Choroid plexus epithelial cell (primary cell): ENCODE data around the gene CLEC2A.
"Not testable (repeated sequence)": the region's sequence is repeated elsewhere in the genome, so short reads cannot be mapped to it uniquely, and the experiment has no call there.

Experiments
- DNase-seq: peaks from one replicate; pipeline ENCODE4 v3.0.0-alpha.2; 2010; ENCODE audit warnings: low read depth
- H3K4me3 ChIP-seq: 2 replicates; pipeline ENCODE4 v1.5.1; 2011; ENCODE audit warnings: low read depth, mild to moderate bottlenecking, control low read depth, low read length, moderate library complexity
- TF ChIP-seq, protein P1 (sequence below): conservative IDR thresholded peaks from 2 replicates; pipeline ENCODE4 v1.5.1; 2011; ENCODE audit warnings: low read depth, mild to moderate bottlenecking, control low read depth, inconsistent platforms, low read length, moderate library complexity

The CLEC2A gene

DNA sequence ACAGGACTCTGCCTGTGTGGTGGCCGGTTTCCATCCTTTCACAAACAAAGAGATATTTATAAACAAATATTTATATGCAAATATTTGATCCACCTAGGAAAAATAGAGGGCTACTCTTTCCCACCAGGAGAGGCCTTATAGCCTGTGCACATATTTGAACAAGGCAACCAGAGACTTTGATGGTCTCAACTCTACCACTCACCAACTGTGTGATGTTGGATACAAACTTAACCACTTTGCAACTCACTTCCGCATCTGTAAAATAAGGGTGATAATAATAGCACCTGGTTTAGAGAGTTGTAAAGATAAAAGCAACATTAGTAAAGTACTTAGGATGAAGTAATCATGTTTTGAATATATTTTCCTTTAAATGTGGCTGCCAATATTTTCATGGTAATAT lies 37.5 kb upstream of the CLEC2A start:
- no peak overlapping the region for H3K4me3 ChIP-seq
- TF ChIP-seq, protein P1, sequence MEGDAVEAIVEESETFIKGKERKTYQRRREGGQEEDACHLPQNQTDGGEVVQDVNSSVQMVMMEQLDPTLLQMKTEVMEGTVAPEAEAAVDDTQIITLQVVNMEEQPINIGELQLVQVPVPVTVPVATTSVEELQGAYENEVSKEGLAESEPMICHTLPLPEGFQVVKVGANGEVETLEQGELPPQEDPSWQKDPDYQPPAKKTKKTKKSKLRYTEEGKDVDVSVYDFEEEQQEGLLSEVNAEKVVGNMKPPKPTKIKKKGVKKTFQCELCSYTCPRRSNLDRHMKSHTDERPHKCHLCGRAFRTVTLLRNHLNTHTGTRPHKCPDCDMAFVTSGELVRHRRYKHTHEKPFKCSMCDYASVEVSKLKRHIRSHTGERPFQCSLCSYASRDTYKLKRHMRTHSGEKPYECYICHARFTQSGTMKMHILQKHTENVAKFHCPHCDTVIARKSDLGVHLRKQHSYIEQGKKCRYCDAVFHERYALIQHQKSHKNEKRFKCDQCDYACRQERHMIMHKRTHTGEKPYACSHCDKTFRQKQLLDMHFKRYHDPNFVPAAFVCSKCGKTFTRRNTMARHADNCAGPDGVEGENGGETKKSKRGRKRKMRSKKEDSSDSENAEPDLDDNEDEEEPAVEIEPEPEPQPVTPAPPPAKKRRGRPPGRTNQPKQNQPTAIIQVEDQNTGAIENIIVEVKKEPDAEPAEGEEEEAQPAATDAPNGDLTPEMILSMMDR, result no peak
- no peak for DNase-seq

DNA sequence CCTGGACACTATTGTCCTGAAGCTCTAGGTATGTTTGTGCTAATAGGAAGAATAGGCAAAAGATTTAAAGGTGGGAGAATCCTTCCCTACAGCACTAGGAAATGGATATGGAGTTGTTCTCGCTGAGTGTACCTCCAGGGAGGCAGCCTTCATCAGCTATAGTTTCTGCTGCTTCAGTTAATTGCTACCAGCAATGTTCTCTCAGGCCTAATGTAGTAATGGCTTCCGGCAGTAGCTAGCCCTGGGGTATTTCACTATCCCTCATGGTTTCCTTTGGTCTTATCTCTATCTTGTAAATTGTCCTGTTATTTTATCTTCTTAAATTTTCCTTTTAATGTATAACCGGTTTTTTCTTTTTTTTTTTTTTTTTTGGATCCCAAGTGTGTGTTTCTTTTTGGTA lies 29.7 kb upstream of the CLEC2A start:
- TF ChIP-seq, protein P1, result no peak
- no peak for DNase-seq
- H3K4me3 ChIP-seq, result no peak overlapping the region

DNA sequence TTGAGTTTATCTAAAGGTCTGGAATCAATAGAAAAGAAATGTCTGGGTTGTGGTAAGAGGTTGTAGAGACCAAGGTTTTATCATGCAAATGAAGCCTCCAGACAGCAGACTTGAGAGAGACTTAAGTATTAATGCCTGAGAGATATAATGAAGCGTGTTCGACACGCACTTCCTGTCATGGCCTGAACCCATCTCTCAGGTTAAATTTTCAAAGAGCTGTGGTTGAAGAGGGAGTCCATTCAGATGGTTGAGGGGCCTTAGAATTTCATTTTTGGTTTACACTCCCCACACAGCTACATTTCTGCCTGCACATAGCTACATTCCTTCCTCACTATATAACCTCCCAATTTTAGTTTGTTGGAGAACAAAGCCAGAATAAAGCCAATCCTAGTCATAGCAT lies 28.9 kb upstream of the CLEC2A start:
- no peak for DNase-seq
- H3K4me3 ChIP-seq, result no peak overlapping the region
- TF ChIP-seq, protein P1, result no peak

DNA sequence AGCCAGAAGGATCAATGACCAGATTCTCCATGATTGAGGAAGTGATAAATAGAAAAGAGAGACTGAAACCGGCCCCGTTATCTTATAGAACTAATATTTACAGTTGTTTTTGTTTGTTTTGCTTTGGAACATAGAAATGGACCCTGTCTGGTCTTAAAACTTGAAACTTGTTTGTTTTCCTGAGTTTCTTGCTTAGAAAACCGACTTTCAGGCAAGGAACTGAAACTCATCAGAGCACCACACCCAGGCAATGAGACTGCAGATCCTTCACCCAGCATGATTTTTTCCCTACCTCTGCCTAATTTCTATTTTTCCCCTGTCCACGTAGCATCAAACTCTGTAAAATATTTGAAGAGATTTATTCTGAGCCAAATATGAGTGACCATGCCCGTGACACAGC lies 28.4 kb upstream of the CLEC2A start:
- TF ChIP-seq, protein P1, result no peak
- no peak overlapping the region for H3K4me3 ChIP-seq
- no peak for DNase-seq

DNA sequence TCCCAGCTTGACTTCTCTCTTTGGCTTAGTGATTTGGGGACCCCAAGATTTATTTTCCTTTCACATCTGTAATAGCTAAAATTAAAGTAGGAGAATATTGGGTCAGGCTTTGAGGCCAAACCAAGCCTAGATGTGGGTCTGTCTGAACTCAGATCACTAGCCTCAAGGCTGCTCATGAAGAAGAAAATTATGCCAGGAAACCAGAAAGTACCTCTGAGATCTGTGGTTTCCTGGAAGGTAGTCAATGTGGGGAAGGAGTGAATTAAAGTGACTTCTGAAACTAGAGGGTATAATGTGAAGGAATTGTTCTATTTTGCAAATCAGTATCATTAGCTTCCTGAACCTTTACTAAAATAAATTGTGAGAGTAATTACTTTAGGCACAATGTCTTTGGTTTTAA lies 25.7 kb upstream of the CLEC2A start:
- no peak overlapping the region for H3K4me3 ChIP-seq
- TF ChIP-seq, protein P1, result no peak
- DNase-seq, result no peak

DNA sequence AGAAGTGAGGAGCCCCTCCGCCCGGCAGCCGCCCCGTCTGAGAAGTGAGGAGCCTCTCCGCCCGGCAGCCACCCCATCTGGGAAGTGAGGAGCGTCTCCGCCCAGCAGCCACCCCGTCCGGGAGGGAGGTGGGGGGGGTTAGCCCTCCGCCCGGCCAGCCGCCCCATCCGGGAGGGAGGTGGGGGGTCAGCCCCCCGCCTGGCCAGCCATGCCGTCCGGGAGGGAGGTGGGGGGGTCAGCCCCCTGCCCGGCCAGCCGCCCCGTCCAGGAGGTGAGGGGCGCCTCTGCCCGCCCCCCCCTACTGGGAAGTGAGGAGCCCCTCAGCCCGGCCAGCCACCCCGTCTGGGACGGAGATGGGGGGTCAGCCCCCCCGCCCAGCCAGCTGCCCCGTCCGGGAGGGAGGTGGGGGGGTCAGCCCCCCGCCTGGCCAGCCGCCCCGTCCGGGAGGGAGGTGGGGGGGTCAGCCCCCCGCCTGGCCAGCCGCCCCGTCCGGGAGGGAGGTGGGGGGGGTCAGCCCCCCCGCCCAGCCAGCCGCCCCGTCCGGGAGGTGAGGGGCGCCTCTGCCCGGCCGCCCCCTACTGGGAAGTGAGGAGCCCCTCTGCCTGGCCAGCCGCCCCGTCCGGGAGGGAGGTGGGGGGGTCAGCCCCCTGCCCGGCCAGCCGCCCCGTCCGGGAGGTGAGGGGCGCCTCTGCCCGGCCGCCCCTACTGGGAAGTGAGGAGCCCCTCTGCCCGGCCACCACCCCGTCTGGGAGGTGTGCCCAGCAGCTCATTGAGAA lies 21.0 kb upstream of the CLEC2A start:
- not testable (repeated sequence) for H3K4me3 ChIP-seq, DNase-seq

DNA sequence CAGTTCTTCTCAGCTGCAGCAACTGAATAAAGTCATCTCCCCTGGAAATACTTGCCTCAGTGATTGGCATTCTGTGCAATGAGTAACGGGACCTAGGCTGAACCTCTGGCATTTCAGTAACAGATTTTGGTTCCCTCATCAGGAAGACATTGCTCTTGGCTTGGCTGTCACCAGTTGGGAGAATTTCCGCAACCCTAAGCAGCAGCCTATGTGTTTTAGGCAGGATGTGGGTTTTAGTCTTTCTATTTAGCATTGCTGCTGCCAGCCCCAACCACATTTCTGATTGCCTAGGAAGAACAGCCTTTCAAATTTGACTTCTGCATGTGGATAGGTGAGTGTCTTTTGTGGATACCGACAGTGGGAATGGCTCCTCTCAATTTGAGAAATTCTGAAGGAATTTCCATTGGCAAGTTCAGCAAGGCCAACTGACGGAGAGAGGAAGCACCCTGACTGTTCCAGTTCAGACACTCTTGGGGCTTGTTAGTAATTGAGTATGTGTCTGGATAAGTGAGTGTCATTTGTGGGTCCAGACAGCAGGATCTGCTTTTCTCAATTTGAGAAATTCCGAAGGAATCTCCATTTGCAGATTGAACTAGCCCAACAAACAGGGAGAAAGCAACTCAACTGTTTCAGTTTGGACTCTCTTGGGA lies 19.0 kb upstream of the CLEC2A start:
- no peak for DNase-seq
- H3K4me3 ChIP-seq, result no peak overlapping the region
- TF ChIP-seq, protein P1, result no peak
